Measurements from ENCODE around the gene HNRNPUL2.

GRCh38 chr11:62774407-62774806 lies 47.1 kb upstream of the HNRNPUL2 start:
- TF ChIP-seq POLR2A (IDR thresholded peaks at IDR 0.05) = no peak
- no peak for TF ChIP-seq CTCF (IDR thresholded peaks at IDR 0.05)

Measured in thyroid gland (tissue), 4 donors.